ENCODE measurements around the gene KRTAP6-1. TPM values are rescaled to one million over a fixed set of nuclear protein-coding genes. Genes with fewer than 3 reads are reported as not detected.

The KRTAP6-1 gene, protein sequence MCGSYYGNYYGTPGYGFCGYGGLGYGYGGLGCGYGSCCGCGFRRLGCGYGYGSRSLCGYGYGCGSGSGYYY
- total RNA-seq, result not detected in 2 replicates

DNA sequence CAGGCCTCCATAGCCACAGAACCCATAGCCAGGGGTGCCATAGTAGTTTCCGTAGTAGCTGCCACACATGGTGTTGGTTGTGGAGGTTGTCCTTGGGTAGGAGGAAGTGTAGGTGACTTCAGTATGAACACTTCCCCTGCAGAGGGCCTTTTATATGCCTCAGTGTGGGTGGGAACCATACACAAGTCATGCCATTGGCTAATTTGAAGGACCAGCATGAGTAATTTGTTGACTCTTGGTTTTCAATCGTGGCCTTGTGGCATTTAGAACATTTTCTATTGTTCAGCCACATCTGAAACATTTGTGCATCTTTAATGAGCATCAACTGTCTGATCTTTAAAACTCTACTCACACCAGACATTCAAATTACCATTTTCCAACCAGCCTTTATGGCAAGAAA is at the start of gene KRTAP6-1:
Gene KRTAP6-1 (minus strand): TSS at position 95 of the 400 bp plus-strand sequence. CDS start 26 bp downstream, at position 69.
- no peak within 1 kb of the TSS for H3K4me3 Mint-ChIP-seq
- H3K9me3 Mint-ChIP-seq, result peaks cover 10% of the 10 kb centered on the region
- H3K27ac Mint-ChIP-seq, result no peak within 1 kb of the TSS
- ATAC-seq (ENCODE audit: low read depth) (no peak), DNase-seq (no peak)
- H3K36me3 Mint-ChIP-seq (ENCODE audit: low read depth), result no peaks in the 10 kb centered on the region
- H3K27me3 Mint-ChIP-seq, result no peaks in the 10 kb centered on the region
- ChIA-PET CTCF (no interaction called here), POLR2A (no interaction called here)
- intact Hi-C loops (cut with micrococcal nuclease), result no loop called here
- TF ChIP-seq, protein P1, sequence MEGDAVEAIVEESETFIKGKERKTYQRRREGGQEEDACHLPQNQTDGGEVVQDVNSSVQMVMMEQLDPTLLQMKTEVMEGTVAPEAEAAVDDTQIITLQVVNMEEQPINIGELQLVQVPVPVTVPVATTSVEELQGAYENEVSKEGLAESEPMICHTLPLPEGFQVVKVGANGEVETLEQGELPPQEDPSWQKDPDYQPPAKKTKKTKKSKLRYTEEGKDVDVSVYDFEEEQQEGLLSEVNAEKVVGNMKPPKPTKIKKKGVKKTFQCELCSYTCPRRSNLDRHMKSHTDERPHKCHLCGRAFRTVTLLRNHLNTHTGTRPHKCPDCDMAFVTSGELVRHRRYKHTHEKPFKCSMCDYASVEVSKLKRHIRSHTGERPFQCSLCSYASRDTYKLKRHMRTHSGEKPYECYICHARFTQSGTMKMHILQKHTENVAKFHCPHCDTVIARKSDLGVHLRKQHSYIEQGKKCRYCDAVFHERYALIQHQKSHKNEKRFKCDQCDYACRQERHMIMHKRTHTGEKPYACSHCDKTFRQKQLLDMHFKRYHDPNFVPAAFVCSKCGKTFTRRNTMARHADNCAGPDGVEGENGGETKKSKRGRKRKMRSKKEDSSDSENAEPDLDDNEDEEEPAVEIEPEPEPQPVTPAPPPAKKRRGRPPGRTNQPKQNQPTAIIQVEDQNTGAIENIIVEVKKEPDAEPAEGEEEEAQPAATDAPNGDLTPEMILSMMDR (IDR thresholded peaks at IDR 0.05), result no peak
- no peaks in the 10 kb centered on the region for H3K4me1 Mint-ChIP-seq

DNA sequence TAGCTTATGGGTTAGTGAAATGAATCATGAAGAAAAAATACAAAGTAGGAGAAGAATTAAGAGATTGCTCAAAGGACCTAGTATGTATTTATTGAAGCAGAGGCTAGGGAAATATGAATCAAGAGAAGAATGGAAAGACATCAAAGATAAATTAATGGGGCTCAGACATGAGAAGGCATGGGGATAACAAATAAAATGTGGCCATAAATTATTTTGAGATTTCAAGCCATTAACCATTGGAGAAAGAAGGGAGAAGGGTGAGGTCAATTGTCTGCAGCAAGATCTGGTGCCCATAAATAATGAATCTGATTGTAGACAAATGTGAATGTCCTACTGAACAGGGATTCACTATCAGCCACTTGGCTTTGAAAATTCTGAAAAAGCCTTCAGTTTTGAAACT is 39.2 kb upstream of the KRTAP6-1 start:
- no peaks in the 10 kb centered on the region for H3K27me3 Mint-ChIP-seq
- H3K9me3 Mint-ChIP-seq, result peaks cover 6% of the 10 kb centered on the region
- H3K36me3 Mint-ChIP-seq (ENCODE audit: low read depth), result no peaks in the 10 kb centered on the region
- no peaks in the 10 kb centered on the region for H3K4me1 Mint-ChIP-seq
- no peak for ATAC-seq (ENCODE audit: low read depth)
- DNase-seq, result no peak
- ChIA-PET POLR2A (no interaction called here), CTCF (no interaction called here)
- intact Hi-C loops (cut with micrococcal nuclease), result no loop called here
- H3K4me3 Mint-ChIP-seq, result no peak overlapping the region
- TF ChIP-seq, protein P1 (IDR thresholded peaks at IDR 0.05), result no peak
- no peak overlapping the region for H3K27ac Mint-ChIP-seq

DNA sequence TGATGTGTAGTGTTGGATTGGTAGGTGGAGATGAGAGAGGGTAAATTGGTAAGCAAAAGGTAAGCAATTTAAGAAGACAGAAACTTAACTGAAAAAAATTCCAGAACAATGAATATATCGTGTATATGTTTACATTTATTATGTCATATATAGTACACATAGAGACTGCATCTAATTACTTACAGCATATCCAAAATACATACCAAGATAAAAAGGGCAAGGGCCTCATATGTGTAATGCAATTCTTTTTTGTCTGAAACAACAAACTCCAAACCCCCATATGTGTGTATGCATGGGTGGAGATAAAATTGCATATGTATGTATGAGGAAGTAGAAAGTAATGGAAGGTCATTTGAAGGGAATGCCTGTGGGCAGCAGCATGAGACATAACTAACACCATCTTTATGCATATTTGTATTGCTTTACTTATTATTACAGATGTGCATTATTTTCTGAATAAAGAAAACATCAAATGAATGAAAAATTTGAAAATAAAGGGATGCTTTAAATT is 33.2 kb upstream of the KRTAP6-1 start:
- no peak for DNase-seq
- ChIA-PET POLR2A (no interaction called here), CTCF (no interaction called here)
- intact Hi-C loops (cut with micrococcal nuclease), result no loop called here
- H3K4me1 Mint-ChIP-seq, result no peaks in the 10 kb centered on the region
- H3K4me3 Mint-ChIP-seq, result no peak overlapping the region
- H3K27ac Mint-ChIP-seq, result no peak overlapping the region
- H3K27me3 Mint-ChIP-seq, result no peaks in the 10 kb centered on the region
- no peak for ATAC-seq (ENCODE audit: low read depth)
- TF ChIP-seq, protein P1 (IDR thresholded peaks at IDR 0.05), result no peak
- H3K9me3 Mint-ChIP-seq, result peaks cover 9% of the 10 kb centered on the region
- H3K36me3 Mint-ChIP-seq (ENCODE audit: low read depth), result no peaks in the 10 kb centered on the region

DNA sequence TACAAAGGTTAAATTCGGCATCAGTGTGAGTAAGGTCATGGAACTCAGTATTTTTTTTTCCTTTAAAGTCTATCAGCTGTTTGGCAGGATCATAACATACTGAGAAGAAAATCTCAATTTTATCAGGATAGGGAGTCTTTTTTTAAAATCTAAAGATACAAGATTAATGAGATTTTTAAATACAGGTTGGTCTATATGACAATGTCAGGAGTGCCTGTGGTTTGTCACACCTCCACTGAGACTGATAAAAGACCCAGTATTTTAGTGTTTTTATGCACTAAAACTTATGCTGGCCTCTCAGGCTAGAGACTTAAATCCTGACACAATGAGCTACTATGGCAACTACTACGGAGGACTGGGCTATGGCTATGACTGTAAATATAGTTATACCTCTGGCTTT is 28.8 kb upstream of the KRTAP6-1 start, which contains the start of gene KRTAP20-3:
Gene KRTAP20-3 (plus strand): TSS at position 301 of the 400 bp plus-strand sequence.
- H3K27me3 Mint-ChIP-seq, result no peaks in the 10 kb centered on the region
- H3K27ac Mint-ChIP-seq, result no peak within 1 kb of the TSS
- H3K4me1 Mint-ChIP-seq, result no peaks in the 10 kb centered on the region
- TF ChIP-seq, protein P1 (IDR thresholded peaks at IDR 0.05), result no peak
- H3K9me3 Mint-ChIP-seq, result peaks cover 9% of the 10 kb centered on the region
- intact Hi-C loops (cut with micrococcal nuclease), result no loop called here
- POLR2A ChIA-PET, result no interaction called here
- DNase-seq, result no peak
- H3K4me3 Mint-ChIP-seq, result no peak within 1 kb of the TSS
- no peaks in the 10 kb centered on the region for H3K36me3 Mint-ChIP-seq (ENCODE audit: low read depth)
- CTCF ChIA-PET, result no interaction called here
- ATAC-seq (ENCODE audit: low read depth), result no peak

DNA sequence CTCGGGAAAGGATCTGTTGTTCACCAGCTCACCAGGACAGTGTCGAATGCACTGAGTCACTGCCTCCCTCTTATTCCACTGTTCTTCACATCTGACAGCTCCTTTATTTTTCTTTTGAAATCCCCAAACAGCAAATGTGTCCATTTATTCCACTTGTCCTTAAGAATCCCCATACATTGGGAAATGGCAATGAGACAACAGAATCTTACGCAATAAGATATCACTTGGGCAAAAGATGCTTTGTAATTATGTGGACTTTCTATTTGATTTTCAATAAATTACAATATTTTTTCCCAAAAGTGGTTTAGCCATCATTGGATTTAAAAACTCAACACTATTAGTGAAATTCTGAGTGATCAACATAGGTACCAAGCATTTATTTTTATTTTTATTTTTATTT is 25.0 kb upstream of the KRTAP6-1 start:
- peaks cover 5% of the 10 kb centered on the region for H3K9me3 Mint-ChIP-seq
- no peaks in the 10 kb centered on the region for H3K36me3 Mint-ChIP-seq (ENCODE audit: low read depth)
- ChIA-PET CTCF (no interaction called here), POLR2A (no interaction called here)
- no peak overlapping the region for H3K4me3 Mint-ChIP-seq
- TF ChIP-seq, protein P1 (IDR thresholded peaks at IDR 0.05), result no peak
- ATAC-seq (ENCODE audit: low read depth) (no peak), DNase-seq (no peak)
- no peak overlapping the region for H3K27ac Mint-ChIP-seq
- H3K4me1 Mint-ChIP-seq, result no peaks in the 10 kb centered on the region
- no peaks in the 10 kb centered on the region for H3K27me3 Mint-ChIP-seq
- intact Hi-C loops (cut with micrococcal nuclease), result no loop called here
